ENCODE results near the gene KIF3C.
"Not testable (repeated sequence)": the region's sequence is repeated elsewhere in the genome, so short reads cannot be mapped to it uniquely, and the experiment has no call there.

The KIF3C gene

DNA sequence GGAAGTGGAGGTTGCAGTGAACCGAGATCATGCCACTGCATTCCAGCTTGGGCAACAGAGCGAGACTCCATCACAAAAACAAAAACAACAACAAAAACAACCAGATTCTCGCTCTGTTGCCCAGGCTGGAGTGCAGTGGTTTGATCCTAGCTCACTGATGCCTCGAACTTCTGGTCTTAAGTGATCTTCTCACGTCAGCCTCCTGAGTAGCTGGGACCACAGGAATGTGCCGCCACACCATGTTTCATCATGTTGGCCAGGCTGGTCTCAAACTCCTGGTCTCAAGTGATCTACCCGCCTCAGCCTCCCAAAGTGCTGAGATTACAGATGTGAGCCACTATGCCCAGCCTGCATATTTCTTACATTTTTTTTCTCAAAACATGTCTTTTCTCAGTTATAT is 64.9 kb downstream of the KIF3C start:
- not testable (repeated sequence) for DNase-seq (ENCODE audit: low read depth in 2 of 2)

DNA sequence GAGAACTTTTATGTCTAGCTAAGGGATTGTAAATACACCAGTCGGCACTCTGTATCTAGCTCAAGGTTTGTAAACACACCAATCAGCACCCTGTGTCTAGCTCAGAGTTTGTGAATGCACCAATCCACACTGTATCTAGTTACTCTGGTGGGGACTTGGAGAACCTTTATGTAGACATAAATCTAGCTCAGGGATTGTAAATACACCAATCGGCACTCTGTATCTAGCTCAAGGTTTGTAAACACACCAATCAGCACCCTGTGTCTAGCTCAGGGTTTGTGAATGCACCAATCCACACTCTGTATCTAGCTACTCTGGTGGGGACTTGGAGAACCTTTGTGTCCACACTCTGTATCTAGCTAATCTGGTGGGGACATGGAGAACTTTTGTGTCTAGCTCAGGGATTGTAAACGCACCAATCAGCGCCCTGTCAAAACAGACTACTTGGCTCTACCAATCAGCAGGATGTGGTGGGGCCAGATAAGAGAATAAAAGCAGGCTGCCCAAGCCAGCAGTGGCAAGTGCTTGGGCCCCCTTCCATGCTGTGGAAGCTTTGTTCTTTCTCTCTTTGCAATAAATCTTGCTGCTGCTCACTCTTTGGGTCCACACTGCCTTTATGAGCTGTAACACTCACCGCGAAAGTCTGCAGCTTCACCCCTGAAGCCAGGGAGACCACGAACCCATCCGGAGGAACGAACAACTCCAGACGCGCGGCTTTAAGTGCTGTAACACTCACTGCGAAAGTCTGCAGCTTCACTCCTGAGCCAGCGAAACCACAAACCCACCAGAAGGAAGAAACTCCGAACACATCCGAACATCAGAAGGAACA is 66.1 kb downstream of the KIF3C start:
- peak; percentile 2 to 11 for DNase-seq (ENCODE audit: low read depth in 2 of 2)

DNA sequence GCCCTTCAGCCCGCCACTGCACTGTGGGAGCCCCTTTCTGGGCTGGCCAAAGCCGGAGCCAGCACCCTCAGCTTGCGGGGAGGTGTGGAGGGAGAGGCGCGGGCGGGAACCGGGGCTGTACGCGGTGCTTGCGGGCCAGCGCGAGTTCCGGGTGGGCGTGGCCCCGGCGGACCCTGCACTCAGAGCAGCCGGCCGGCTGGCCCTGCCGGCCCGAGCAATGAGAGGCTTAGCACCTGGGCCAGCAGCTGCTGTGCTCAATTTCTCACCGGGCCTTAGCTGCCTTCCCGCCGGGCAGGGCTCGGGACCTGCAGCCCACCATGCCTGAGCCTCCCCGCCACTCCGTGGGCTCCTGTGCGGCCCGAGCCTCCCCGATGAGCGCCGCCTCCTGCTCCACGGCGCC is 66.9 kb downstream of the KIF3C start:
- DNase-seq (ENCODE audit: low read depth in 2 of 2), result not testable (repeated sequence)

DNA sequence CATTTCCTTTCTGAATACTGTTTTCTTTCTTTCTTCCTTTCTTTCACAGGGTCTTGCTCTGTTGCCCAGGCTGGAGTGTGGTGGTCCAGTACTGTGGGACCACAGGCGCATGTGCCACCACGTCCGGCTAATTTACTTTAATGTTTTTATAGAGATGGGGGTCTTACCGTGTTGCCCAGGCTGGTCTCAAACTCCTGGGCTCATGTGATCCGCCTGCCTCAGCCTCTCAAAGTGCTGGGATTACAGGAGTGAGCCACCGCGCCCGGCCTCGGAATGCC is 68.7 kb downstream of the KIF3C start:
- not testable (repeated sequence) for DNase-seq (ENCODE audit: low read depth in 2 of 2)

DNA sequence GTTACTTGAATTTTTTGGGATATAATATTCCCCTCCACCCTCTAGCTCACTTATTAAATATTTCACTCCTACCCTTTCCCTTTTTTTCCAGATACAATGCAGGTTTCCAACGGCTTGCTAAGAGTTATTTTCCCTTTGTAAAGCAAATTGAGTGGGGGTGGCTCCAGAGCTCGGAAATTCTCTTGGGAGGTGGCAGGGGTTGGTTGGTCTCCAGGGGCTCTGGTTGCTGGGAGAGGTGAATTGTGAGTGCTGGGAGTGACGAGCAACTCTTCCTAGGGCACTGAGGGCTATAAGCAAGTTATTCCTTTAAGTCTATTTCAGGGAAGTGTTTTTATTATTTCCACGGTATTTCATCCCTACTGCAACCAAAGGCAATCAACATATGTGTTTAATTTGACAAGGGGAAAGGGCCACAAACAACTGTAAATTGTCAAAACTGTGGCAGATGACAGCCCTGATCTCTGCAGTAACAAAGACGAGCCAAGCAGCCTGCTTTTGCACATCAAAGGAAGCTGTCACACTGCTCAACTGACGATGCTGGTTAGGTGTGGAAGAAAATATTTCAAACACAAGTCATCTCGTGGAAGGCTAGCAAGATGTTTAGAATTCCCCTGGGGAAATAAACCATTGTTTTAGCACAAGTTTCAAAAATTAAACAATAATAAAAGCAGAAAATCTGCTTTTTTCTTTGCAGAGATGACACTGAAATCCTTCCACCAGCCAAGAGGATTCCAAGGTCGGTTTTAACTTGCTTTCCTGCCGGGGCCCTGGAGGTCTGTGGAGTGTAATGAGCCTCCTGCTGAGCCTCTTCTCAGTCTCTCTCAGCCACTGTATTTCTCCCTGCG is 69.2 kb downstream of the KIF3C start:
- no peak for DNase-seq (ENCODE audit: low read depth in 2 of 2)

DNA sequence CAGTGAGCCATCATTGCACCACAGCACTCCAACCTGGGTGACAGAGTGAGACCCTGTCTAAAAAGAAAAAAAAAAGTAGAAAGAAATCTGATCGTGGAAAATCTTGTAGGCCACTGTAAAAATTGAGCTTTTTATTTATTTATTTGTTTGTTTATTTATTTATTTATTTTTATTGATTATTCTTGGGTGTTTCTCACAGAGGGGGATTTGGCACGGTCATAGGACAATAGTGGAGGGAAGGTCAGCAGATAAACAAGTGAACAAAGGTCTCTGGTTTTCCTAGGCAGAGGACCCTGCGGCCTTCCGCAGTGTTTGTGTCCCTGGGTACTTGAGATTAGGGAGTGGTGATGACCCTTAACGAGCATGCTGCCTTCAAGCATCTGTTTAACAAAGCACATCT is 72.7 kb downstream of the KIF3C start:
- DNase-seq (ENCODE audit: low read depth in 2 of 2), result not testable (repeated sequence)

DNA sequence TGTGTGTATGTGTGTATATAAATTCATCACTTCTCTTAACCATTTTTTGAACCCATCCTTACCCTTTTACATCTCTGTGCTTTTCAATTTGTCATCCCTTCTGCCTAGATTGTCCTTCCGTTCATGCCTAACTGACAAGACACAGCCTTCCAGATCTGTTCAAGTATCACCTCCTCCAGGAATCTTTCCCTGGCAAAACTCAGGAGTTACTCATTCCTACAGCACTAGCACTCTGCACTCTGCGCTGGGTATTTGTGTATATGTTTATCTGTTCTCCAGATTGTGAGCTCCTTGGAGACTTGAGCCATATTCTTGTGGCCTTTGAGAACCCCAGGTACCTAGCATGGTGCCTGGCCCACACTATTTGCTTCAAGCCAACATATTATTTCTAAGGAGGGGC is 77.2 kb downstream of the KIF3C start:
- no peak for DNase-seq (ENCODE audit: low read depth in 2 of 2)

DNA sequence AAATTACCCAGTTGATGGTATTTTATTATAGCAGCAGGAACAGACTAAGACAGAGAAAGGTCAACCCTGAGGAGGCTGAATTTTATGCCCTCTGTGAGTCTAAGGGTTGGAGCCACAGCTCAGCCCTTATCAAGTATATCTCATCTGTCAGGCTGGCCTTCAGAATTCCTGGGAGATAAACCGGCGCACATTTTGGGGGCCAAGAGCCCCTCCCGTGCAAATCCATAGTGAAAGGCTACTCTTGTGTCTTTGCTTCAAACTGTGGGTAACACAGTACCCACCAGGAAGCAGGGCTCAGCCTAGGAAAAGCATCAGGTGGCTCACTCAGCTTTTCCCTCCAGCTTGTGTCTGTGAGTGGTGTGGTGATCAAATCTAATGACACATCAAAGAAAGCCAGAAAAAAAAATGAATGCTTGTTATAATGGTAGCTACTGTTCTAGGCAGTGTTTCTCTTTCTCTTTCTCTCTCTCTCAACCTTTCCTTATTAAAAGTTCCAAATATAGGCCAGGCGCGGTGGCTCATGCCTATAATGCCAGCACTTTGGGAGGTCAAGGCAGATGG is 79.0 kb downstream of the KIF3C start:
- no peak for DNase-seq (ENCODE audit: low read depth in 2 of 2)

DNA sequence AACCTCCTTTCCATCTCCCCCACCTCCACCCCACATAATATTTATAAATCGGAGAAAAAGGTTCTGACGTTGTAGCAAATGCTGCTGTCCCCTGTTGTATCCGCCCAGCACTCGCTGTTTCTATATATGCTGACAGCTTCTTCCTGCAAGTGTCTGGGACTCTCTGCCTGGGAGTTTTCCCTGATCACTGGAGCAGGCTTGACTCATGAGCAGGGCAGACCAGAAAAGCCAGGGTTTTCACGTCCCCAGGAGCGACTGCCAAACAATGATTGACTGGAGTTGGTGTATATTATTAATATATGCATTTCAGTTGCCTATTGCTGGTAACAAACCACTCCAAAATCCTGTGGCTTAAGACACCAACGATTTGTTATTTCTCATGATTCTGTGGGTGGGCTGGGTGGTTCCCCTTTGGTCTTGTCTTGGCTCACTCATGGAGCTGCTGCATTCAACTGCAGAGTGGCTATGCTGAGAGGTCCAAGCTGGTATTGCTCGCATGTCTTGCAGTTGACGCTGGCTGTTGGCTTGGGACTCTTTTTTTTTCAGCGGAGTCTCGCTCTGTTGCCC is 82.8 kb downstream of the KIF3C start:
- no peak for DNase-seq (ENCODE audit: low read depth in 2 of 2)

DNA sequence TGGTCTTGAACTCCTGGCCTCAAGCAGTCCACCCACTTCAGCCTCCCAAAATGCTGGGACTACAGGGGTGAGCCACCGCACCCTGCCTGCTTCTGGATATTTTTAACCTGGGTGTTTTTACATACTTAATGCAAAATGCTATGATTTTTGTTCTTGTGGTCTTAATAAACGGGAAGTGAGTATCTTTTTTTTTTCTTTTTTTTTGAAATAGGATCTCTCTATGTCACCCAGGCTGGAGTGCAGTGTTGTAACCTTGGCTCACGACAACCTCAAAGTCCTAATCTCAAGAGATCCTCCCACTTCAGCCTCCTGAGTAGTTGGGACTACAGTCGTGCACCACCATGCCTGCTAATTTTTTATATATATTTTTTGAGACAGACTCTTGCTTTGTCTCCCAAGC is 84.8 kb downstream of the KIF3C start:
- no peak for DNase-seq (ENCODE audit: low read depth in 2 of 2)

DNA sequence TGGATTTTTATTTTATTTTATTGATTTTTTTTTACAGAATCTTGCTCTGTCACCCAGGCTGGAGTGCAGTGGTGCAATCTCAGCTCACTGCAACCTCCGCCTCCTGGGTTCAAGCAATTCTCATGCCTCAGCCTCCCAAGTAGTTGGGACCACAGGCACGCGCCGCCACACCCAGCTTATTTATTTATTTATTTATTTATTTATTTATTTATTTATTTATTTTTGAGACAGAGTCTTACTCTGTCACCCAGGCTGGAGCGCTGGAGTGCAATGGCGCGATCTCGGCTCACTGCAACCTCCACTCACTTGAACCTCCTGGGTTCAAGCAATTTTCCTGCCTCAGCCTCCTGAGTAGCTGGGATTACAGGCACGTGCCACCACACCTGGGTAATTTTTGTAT is 86.0 kb downstream of the KIF3C start:
- DNase-seq (ENCODE audit: low read depth in 2 of 2), result not testable (repeated sequence)

DNA sequence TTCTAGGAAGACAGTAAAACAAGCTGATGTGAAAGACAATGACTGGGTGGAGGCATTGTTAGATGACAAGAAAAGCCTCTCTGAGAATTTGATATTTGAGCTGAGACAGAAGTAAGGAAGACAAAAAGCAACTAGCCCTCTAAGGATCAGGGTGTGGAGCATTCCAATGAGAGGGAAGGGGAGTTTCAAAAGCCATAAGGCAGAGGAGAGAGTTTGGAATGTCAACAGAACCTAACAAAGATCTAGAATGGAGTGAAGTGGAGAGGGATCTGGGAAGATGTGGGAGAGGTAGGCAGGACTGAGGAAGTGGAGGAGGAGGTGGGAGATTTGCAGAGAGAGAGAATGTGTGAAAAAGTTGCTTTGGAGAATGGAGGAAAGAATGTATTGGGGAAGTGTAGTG is 86.7 kb downstream of the KIF3C start:
- no peak for DNase-seq (ENCODE audit: low read depth in 2 of 2)

DNA sequence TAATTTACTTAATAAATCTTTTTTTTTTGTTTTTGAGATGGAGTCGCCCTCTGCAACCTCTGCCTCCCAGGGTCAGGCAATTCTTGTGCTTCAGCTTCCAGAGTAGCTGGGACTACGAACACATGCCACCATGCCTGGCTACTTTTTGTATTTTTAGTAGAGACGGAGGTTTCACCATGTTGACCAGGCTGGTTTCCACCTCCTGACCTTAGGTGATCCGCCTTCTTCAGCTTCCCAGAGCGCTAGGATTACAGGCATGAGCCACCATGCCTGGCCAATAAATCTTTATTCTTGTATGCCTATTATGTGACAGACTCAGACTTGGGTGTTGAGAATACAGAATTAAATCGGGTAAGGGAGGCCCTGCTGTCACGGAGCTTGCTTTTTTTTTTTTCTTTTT is 87.3 kb downstream of the KIF3C start:
- no peak for DNase-seq (ENCODE audit: low read depth in 2 of 2)

DNA sequence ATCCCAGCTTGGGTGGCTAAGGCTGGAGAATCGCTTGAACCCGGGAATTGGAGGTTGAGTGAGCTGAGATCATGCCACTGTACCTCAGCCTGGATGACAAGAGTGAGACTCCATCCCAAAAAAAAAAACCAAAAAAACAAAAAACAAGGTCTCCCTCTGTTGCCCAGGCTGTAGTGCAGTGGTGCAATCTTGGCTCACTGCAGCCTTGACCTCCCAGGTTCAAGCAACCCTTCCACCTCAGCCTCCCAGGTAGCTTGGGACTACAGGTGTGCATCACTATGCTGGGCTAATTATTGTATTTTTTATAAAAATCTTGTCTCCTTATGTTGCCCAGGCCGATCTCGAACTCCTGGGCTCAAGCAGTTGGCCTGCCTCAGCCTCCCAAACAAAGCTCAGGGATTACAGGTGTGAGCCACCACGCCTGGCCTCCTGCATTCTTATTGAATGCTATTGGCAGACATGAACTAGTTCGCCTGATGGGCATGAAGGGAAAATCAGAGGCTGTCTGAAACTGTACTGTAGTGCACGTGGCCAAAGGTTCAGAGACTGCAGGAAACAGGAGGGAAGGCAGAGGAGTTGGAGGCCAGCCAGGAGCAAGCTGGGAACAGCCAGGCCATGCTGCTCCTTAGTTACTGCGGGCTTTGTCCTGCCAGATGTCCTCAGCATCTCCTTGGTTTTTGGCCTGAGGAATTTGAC is 88.0 kb downstream of the KIF3C start:
- no peak for DNase-seq (ENCODE audit: low read depth in 2 of 2)

DNA sequence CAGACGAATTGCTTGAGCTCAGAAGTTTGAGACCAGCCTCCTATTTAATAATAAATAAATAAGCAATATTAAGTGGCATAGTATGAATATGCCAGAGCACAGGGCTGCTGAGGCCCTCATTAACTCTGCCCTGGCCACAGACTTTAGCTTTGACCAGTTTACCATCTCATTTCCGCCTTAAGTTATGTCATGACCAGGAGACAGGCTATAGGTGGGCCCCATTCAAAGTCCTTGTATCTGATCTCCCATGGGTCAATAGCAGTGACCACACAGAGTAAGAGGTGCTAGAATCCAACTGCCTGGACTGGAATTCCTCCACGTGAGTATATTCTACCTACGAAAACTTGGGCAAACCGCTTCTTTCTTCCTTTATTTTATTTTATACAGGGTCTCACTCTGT is 90.6 kb downstream of the KIF3C start:
- no peak for DNase-seq (ENCODE audit: low read depth in 2 of 2)

DNA sequence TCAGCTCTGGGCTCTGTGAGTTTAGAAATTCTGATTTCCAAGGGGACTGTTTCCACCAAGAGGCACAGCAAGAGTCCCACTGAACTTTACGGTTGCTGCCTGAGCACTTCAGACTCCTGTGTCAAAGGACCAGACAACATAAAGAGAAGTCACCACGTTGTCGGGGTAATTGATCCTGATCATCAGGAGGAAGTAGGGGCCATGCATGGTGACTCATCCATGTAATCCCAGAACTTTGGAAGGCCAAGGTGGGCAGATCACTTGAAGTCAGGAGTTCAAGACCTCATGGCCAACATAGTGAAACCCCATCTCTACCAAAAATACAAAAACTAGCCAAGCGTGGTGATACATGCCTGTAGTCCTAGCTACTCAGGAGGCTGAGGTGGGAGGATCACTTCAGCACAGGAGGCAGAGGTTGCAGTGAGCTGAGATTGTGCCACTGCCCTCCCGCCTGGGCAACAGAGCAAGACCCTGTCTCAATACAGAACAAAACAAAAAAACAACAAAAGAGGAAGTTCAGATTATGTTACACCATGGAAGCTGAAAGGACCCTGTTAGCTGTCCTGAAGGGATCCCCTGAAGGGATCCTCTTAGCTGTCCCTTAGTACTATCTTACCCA is 94.6 kb downstream of the KIF3C start:
- DNase-seq (ENCODE audit: low read depth in 2 of 2), result no peak

DNA sequence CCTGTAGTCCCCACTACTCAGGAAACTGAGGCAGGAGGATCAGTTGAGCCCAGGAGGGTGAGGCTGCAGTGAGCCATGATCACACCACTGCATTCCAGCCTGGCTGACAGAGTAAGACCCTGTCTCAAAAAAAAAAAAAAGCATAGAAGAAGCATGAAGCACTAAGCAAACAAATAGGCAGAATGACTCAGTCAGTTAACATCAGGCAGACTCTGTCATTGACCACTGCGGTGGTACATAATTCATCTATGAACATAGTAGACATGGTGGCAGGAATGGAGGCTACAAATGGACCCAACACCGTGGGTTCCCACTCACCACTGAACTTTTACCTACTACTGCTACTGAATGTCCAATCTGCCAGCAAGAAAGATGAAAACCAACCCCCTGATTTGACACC is 96.4 kb downstream of the KIF3C start:
- no peak for DNase-seq (ENCODE audit: low read depth in 2 of 2)

DNA sequence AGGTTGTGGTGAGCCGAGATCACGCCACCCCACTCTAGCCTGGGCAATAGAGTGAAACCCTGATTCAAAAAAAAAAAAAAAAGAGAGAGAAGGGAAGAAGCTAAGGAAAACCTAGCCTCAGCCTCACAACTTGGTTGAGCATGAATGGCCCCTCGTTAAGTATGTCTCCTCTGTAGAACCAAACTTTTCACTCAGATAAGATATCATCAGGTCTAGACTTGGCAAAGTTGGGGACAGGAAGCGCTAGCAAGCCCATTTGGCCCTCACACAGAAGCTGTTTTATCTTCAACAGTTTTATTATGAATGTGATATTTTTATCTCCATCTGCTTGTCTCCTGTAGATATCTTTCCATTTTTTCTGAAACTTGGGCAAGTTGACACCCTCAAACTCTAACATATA is 100.5 kb downstream of the KIF3C start:
- DNase-seq (ENCODE audit: low read depth in 2 of 2), result no peak

DNA sequence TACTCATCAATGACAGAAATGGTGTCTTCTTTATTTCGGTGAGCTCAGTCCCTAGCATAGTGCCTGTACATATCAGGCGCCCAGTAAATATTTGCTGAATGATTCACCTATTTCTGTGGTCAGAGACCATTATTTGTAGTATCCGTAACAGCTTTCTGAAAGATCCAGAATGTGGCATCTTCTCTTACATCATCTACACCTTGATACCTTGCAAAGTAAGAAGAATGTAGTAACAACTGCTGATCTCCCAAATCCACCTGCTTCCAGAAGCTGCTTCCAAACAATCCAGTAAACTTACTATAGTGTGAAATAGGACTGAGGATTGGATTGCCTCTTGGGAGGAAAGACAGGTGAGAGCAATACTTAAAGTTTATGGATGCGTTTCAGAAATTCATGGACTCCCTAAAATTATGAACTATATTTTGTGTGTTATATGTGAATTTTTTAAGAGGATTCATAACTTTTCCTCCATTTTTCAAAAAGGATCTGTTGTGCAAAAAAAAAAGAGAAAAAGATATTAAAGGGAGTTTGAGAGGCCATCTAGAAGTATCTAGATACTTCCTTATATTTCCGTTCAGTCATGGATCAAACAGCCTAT is 103.1 kb downstream of the KIF3C start:
- no peak for DNase-seq (ENCODE audit: low read depth in 2 of 2)

DNA sequence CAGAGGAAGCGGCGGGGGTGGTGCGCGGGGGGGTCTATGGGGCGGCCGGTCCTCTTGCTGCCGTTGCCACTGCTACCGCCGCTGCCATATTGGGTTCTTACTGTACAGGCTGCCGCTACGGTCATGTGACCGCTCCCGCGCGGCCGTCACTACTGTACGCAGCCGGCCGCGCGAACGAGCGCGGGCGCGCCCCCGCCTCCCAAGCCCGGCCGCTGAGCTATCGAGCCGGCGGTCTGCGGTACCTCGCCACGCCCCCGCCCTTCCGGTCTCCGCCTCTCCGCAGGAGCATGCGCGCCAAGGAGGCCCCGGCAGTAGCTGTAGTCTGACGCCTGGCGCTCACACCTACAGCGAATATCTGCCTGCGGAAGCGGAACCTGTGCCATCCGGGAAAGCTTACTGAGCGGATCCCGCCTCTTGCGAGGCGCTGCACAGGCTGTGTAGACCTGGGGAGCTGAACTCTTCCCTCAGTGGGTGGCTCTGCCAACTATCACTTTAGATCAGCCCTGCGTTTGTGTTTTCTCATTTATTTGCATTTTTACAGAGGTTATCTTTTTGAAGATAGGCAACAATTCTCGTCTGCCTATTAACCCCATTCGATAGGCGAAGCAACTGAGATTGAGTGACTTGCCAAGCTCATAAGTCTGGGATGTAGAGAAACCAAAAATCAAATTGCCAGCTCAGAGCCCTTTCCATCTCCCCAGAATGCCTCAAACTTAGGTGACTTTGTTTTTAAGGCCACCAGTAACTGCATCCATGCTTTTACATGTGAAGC is 103.8 kb downstream of the KIF3C start, which contains the start of gene ASXL2:
Gene ASXL2 (minus strand): TSS at position 127 of the 772 bp plus-strand sequence. CDS start 265 bp downstream, outside the sequence.
- DNase-seq (ENCODE audit: low read depth in 2 of 2), result peak; percentile 94 to 95
